Adrenal gland (tissue), 12 donors: Measurements from ENCODE around the gene NDNF. TPM values are rescaled to one million over a fixed set of nuclear protein-coding genes. Genes with fewer than 3 reads are reported as not detected.

ENCODE experiments used
- DNase-seq, 7 donors: peaks; one replicate each; pipeline ENCODE4 v3.0.0-alpha.2; 2019 to 2020
- H3K27ac ChIP-seq, 5 donors: fragments of 200-600 bp; sonication (generic) in 4 of 5; 1 replicate in 3 of 5; 2 replicates in 2 of 5; pipeline versions ENCODE4 v1.5.1 to v1.8.0; 2016 to 2020; ENCODE audit warnings: mild to moderate bottlenecking in 1 of 5
- H3K27me3 ChIP-seq: fragments of 200-600 bp; 2 replicates; pipeline ENCODE4 v1.8.0; 2021
- H3K36me3 ChIP-seq, 2 donors: fragments of 200-600 bp; replicated peaks in 1 of 2; 1 replicate in 1 of 2; 2 replicates in 1 of 2; pipeline versions ENCODE4 v1.5.1 to v1.8.0; 2018 to 2022
- H3K4me1 ChIP-seq, 2 donors: fragments of 200-600 bp; replicated peaks in 1 of 2; 1 replicate in 1 of 2; 2 replicates in 1 of 2; pipeline versions ENCODE4 v1.5.1 to v1.8.0; 2018 to 2021
- H3K4me3 ChIP-seq, 4 donors: fragments of 200-600 bp; sonication (generic) in 3 of 4; one replicate each; pipeline ENCODE4 v1.5.1; 2016 to 2018
- H3K9me3 ChIP-seq, 3 donors: fragments of 200-600 bp; sonication (generic) in 1 of 3; replicated peaks in 1 of 3; 1 replicate in 2 of 3; 2 replicates in 1 of 3; pipeline versions ENCODE4 v1.5.1 to v1.8.0; 2016 to 2021
- CTCF ChIP-seq, 6 experiments: fragments of 450-650 bp in 4 of 6; fragments of 200-600 bp in 2 of 6; sonication (generic) in 1 of 6; IDR thresholded peaks; 1 replicate in 5 of 6; 2 replicates in 1 of 6; pipeline versions ENCODE4 v1.5.1 to v1.8.0; 2016 to 2021; ENCODE audit warnings: antibody characterized with exemption in 6 of 6, mild to moderate bottlenecking in 2 of 6, moderate library complexity in 1 of 6
- POLR2A ChIP-seq, 2 donors: fragments of 450-650 bp; IDR thresholded peaks; one replicate each; pipeline ENCODE4 v1.6.1; 2017; ENCODE audit warnings: antibody characterized with exemption in 2 of 2, mild to moderate bottlenecking in 2 of 2, moderate library complexity in 1 of 2
- WGBS, 4 donors: extraction: QIAGEN DNeasy Blood & Tissue Kit in 2 of 4; methylation state at CpG; one replicate each; pipeline versions ENCODE4 v1.1.5 to v1.1.7; 2013 to 2017; 5-methylcytosine and 5-hydroxymethylcytosine counted together
- intact Hi-C, 2 donors: fragments of 100-400 bp; cut with DNase I; formaldehyde crosslinking; loops; one replicate each; pipeline versions ENCODE4 v1.14.1 to v1.15.0; 2022 to 2023
- polyA plus RNA-seq, 3 donors: library from polyadenylated mRNA; stranded (reverse); fragments of 200-250 nt in 2 of 3; fragments of 350-450 nt in 1 of 3; fragmentation: Illumina TruSeq in 1 of 3; extraction: RNeasy Lipid Tissue Mini Kit (QIAGEN cat#74804) in 1 of 3; gene quantifications; one replicate each; pipeline ENCODE4 v1.2.3, GENCODE V29; 2013 to 2014
- total RNA-seq, 9 donors: library from RNA; depleted of rRNA in 4 of 9; stranded (reverse); fragments of >200 nt in 4 of 9; fragments of 120-200 nt in 1 of 9; fragmentation: NEBNext Ultra II Directional in 1 of 9; extraction: Animal tissue kit (Norgen Biotek cat#: 25700) in 1 of 9; gene quantifications; one replicate each; pipeline versions ENCODE4 v1.1.0 to v1.2.4, GENCODE V29; 2013 to 2023
- donor health status: healthy with polysubstance abuse.
- donor health status: Bipolar disorder and iron deficiency.
- donor health status: DM: yes; HTN: yes; CAD: no.
- donor health status: DM: no; HTN: no; CAD: no.
- donor health status: DM: no; HTN: no; CAD: no.
- donor health status: DM: yes; HTN: yes; CAD: no.

NDNF gene
- total and polyA plus RNA-seq, 12 donors = 0.26 to 8.3 (median 2.3) TPM

- intact Hi-C loops = no loop called here
- Histone ChIP-seq H3K4me3 (no peak overlapping the region), H3K36me3 (no peaks in the 10 kb centered on the region), H3K4me1 (no peaks in the 10 kb centered on the region), H3K27ac (no peak overlapping the region), H3K27me3 (peaks cover 8% of the 10 kb centered on the region), H3K9me3 (no peaks in the 10 kb centered on the region)
- no peak for DNase-seq
- TF ChIP-seq POLR2A (IDR thresholded peaks at IDR 0.05) (no peak), CTCF (IDR thresholded peaks at IDR 0.05) (no peak)
- WGBS, 4 donors = 81 to 92% (median 89%) methylated on average over 1 of the region's 1 CpG
These were observed 42.4 kb upstream of the NDNF start for GRCh38 chr4:121114756-121115155.

- TF ChIP-seq POLR2A (IDR thresholded peaks at IDR 0.05) (no peak), CTCF (IDR thresholded peaks at IDR 0.05) (peak; percentile 17 to 51 (median 26))
- Histone ChIP-seq H3K4me3 (no peak overlapping the region), H3K4me1 (no peaks in the 10 kb centered on the region), H3K27me3 (peaks cover 8% of the 10 kb centered on the region), H3K27ac (no peak overlapping the region), H3K9me3 (no peaks in the 10 kb centered on the region), H3K36me3 (no peaks in the 10 kb centered on the region)
- intact Hi-C loops = no loop called here
- no peak for DNase-seq
These were observed 40.2 kb upstream of the NDNF start for GRCh38 chr4:121112530-121112929.

- intact Hi-C loops = no loop called here
- DNase-seq = no peak
- Histone ChIP-seq H3K27ac (no peak overlapping the region), H3K4me3 (no peak overlapping the region), H3K9me3 (no peaks in the 10 kb centered on the region), H3K36me3 (no peaks in the 10 kb centered on the region), H3K27me3 (peaks cover 16% of the 10 kb centered on the region), H3K4me1 (no peaks in the 10 kb centered on the region)
- WGBS, 4 donors = 79 to 95% (median 92%) methylated on average over 2 of the region's 2 CpGs
- TF ChIP-seq CTCF (IDR thresholded peaks at IDR 0.05) = no peak
- no peak for TF ChIP-seq POLR2A (IDR thresholded peaks at IDR 0.05)
These were observed 36.2 kb upstream of the NDNF start for GRCh38 chr4:121108557-121108956.

GRCh38 chr4:121107507-121107906 is 35.2 kb upstream of the NDNF start:
- DNase-seq = no peak
- Histone ChIP-seq H3K9me3 (no peaks in the 10 kb centered on the region), H3K4me1 (no peaks in the 10 kb centered on the region), H3K27ac (no peak overlapping the region), H3K36me3 (no peaks in the 10 kb centered on the region), H3K4me3 (no peak overlapping the region), H3K27me3 (peaks cover 16% of the 10 kb centered on the region)
- intact Hi-C loops = no loop called here
- TF ChIP-seq POLR2A (IDR thresholded peaks at IDR 0.05) = no peak
- TF ChIP-seq CTCF (IDR thresholded peaks at IDR 0.05) = no peak
- WGBS, 4 donors = 86 to 92% (median 92%) methylated on average over 4 of the region's 4 CpGs
